Stimulated activated CD8-positive, alpha-beta memory T cell treated with anti-CD3 and anti-CD28 coated beads, Interleukin-15, amount 100 ng/mL, for 1 hour (primary cell): ENCODE measurements around the gene CDH11.

Experiments
- DNase-seq: peaks from one replicate; pipeline ENCODE4 v3.0.0-alpha.2; 2020; ENCODE audit warnings: low read depth

Gene CDH11

GRCh38 chr16:64977206-64977920, 144.5 kb downstream of the CDH11 start:
- DNase-seq = no peak

GRCh38 chr16:64975821-64976220, 146.0 kb downstream of the CDH11 start:
- DNase-seq = no peak

- DNase-seq = no peak
Measured at GRCh38 chr16:64974381-64974780, 147.5 kb downstream of the CDH11 start.

GRCh38 chr16:64973171-64973570, 148.7 kb downstream of the CDH11 start:
- DNase-seq = no peak

- DNase-seq = no peak
Measured at GRCh38 chr16:64971171-64971570, 150.7 kb downstream of the CDH11 start.

GRCh38 chr16:64969221-64969620, 152.6 kb downstream of the CDH11 start:
- no peak for DNase-seq

GRCh38 chr16:64968539-64968938, 153.3 kb downstream of the CDH11 start:
- DNase-seq = no peak

GRCh38 chr16:64964126-64964540, 157.7 kb downstream of the CDH11 start:
- DNase-seq = no peak

- DNase-seq = no peak
Measured at GRCh38 chr16:64962786-64963185, 159.1 kb downstream of the CDH11 start.

- no peak for DNase-seq
Measured at GRCh38 chr16:64957246-64957645, 164.6 kb downstream of the CDH11 start.

- DNase-seq = no peak
Measured at GRCh38 chr16:64952177-64952576, 169.7 kb downstream of the CDH11 start.

GRCh38 chr16:64951193-64951592, 170.7 kb downstream of the CDH11 start:
- DNase-seq = no peak

GRCh38 chr16:64950731-64951130, 171.1 kb downstream of the CDH11 start:
- no peak for DNase-seq

- DNase-seq = no peak
Measured at GRCh38 chr16:64950262-64950661, 171.6 kb downstream of the CDH11 start.

- no peak for DNase-seq
Measured at GRCh38 chr16:64948056-64948455, 173.8 kb downstream of the CDH11 start.

GRCh38 chr16:64947651-64948050, 174.2 kb downstream of the CDH11 start:
- DNase-seq = no peak

GRCh38 chr16:64933885-64934284, 188.0 kb downstream of the CDH11 start:
- DNase-seq = no peak

- no peak for DNase-seq
Measured at GRCh38 chr16:64926476-64926875, 195.4 kb downstream of the CDH11 start.

- no peak for DNase-seq
Measured at GRCh38 chr16:64925166-64925565, 196.7 kb downstream of the CDH11 start.

- DNase-seq = no peak
Measured at GRCh38 chr16:64924086-64924485, 197.8 kb downstream of the CDH11 start.

- no peak for DNase-seq
Measured at GRCh38 chr16:64919929-64920607, 201.8 kb downstream of the CDH11 start.

GRCh38 chr16:64919141-64919540, 202.7 kb downstream of the CDH11 start:
- DNase-seq = no peak

GRCh38 chr16:64916051-64916450, 205.8 kb downstream of the CDH11 start:
- DNase-seq = no peak

- DNase-seq = no peak
Measured at GRCh38 chr16:64910356-64910755, 211.5 kb downstream of the CDH11 start.
